Right hindlimb (tissue), 1 donor: ENCODE measurements around the gene MIPOL1.
"Not testable (repeated sequence)": the region's sequence is repeated elsewhere in the genome, so short reads cannot be mapped to it uniquely, and the experiment has no call there.

Experiments
- DNase-seq: peaks from one replicate; pipeline ENCODE4 v3.0.0-alpha.2; 2018

The MIPOL1 gene

GRCh38 chr14:37236044-37236443, 38.3 kb downstream of the MIPOL1 start:
- DNase-seq, result not testable (repeated sequence)

GRCh38 chr14:37237094-37237493, 39.4 kb downstream of the MIPOL1 start:
- DNase-seq, result no peak

GRCh38 chr14:37237735-37238200, 40.0 kb downstream of the MIPOL1 start:
- no peak for DNase-seq

- DNase-seq, result no peak
Measured at GRCh38 chr14:37241198-37241597, 43.5 kb downstream of the MIPOL1 start.

GRCh38 chr14:37246427-37246829, 48.7 kb downstream of the MIPOL1 start:
- no peak for DNase-seq

- no peak for DNase-seq
Measured at GRCh38 chr14:37247791-37248461, 50.2 kb downstream of the MIPOL1 start.

- no peak for DNase-seq
Measured at GRCh38 chr14:37251775-37252174, 54.0 kb downstream of the MIPOL1 start.

- DNase-seq, result no peak
Measured at GRCh38 chr14:37252434-37252833, 54.7 kb downstream of the MIPOL1 start.

- no peak for DNase-seq
Measured at GRCh38 chr14:37253905-37254304, 56.2 kb downstream of the MIPOL1 start.

- no peak for DNase-seq
Measured at GRCh38 chr14:37254411-37254947, 56.7 kb downstream of the MIPOL1 start.

GRCh38 chr14:37257501-37258070, 59.8 kb downstream of the MIPOL1 start:
- DNase-seq, result no peak

GRCh38 chr14:37262649-37263048, 64.9 kb downstream of the MIPOL1 start:
- DNase-seq, result no peak

GRCh38 chr14:37263656-37264236, 66.0 kb downstream of the MIPOL1 start:
- no peak for DNase-seq

- DNase-seq, result no peak
Measured at GRCh38 chr14:37268788-37269187, 71.1 kb downstream of the MIPOL1 start.

GRCh38 chr14:37270629-37271028, 72.9 kb downstream of the MIPOL1 start:
- DNase-seq, result no peak

- no peak for DNase-seq
Measured at GRCh38 chr14:37272569-37272968, 74.8 kb downstream of the MIPOL1 start.

- no peak for DNase-seq
Measured at GRCh38 chr14:37274652-37275051, 76.9 kb downstream of the MIPOL1 start.

GRCh38 chr14:37275963-37276362, 78.2 kb downstream of the MIPOL1 start:
- no peak for DNase-seq

GRCh38 chr14:37278636-37279538, 81.2 kb downstream of the MIPOL1 start:
- DNase-seq, result no peak

GRCh38 chr14:37279818-37280217, 82.1 kb downstream of the MIPOL1 start:
- DNase-seq, result no peak

- DNase-seq, result no peak
Measured at GRCh38 chr14:37284760-37285159, 87.0 kb downstream of the MIPOL1 start.

- DNase-seq, result no peak
Measured at GRCh38 chr14:37285220-37285619, 87.5 kb downstream of the MIPOL1 start.

- DNase-seq, result no peak
Measured at GRCh38 chr14:37289688-37290087, 92.0 kb downstream of the MIPOL1 start.
